Measurements from ENCODE around the gene CA5A. TPM values are rescaled to one million over a fixed set of nuclear protein-coding genes. Genes with fewer than 3 reads are reported as not detected.

CA5A gene
- total RNA-seq, 1 experiment from 2014 or later, result not detected

DNA sequence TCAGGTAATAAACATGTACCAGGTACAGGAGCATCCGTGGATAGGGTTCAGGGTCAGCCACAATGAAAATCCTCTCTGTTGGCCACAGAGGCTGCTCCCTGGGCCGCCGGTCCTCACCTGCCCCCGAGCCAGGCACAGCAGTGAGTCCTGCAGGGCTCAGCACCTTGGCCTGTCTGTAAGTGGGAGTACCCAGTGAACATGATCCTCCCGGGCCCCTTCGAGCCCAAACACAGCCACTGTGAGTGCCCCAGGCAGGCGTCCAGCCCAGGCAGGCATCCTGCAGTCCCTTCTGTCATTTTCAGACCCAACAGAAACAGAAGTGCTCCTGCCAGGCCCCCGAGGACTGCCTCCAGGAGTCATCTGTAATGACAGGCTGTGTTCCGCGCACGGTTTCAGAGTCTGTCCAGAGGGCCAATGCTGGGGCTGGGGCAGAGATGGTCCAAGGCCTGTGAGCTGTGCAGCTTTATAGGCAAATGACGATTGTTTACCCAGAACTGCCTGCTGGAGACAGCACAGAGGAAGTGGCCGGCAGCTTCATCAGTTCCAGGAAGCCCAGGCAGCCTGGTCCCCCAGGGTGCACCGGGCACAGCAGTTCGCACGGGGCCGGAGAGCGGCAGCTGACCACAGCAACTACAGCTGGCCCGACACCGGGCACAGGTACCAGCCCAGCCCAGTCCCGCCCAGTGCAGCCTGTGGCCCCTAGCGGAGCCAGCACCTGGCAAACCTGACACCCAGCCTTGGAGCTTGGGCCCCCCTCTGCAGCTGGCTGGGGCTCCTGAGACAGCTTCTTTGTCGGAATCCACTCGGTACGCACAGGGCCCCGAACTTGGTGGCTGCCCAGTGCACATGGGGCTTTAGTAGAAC lies 80.2 kb downstream of the CA5A start:
- H3K36me3 ChIP-seq, result peaks cover 71% of the 10 kb centered on the region
- H3K9me3 ChIP-seq, result no peaks in the 10 kb centered on the region
- H3K4me3 ChIP-seq, result no peak overlapping the region
- DNase-seq, result no peak
- H3K27me3 ChIP-seq, result no peaks in the 10 kb centered on the region

DNA sequence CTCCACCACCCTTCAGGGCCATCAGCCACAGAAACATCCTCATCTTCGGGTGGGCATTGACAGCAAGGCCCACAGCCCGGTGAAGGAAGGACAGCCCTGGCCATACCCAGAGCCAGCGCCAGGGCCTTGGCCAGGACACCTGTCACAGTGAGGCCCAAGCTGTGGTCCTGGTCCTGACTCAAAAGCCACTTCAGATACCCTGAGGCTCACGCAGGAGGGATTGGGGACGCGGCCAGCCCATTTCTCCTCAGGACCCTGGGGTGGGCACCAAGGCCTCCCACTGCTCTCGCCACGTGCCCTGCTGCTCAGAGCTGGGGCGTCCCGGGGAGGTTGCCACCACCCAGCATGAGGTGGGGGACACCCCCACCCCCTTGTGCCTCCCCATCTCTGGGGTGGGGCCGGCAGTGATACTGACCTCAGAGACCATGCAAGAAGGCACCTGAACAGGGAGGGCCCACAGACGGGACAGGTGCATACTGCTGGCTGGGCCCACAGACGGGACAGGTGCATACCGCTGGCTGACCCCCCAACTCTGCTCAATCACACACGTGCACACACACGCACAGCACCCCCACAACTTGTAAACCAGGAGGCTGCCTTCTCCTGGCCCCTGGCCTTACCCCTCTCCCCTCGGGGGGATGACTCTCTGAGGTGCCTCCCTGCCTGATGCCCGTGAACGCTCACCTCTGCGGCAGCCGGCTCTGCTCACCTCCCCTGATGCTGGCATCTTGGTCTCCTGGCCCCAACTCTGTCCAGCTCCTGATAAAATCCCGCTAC lies 81.2 kb downstream of the CA5A start:
- Histone ChIP-seq H3K9me3 (no peaks in the 10 kb centered on the region), H3K4me3 (no peak overlapping the region), H3K36me3 (peaks cover 73% of the 10 kb centered on the region), H3K27me3 (no peaks in the 10 kb centered on the region)
- DNase-seq, result peak; percentile 24

DNA sequence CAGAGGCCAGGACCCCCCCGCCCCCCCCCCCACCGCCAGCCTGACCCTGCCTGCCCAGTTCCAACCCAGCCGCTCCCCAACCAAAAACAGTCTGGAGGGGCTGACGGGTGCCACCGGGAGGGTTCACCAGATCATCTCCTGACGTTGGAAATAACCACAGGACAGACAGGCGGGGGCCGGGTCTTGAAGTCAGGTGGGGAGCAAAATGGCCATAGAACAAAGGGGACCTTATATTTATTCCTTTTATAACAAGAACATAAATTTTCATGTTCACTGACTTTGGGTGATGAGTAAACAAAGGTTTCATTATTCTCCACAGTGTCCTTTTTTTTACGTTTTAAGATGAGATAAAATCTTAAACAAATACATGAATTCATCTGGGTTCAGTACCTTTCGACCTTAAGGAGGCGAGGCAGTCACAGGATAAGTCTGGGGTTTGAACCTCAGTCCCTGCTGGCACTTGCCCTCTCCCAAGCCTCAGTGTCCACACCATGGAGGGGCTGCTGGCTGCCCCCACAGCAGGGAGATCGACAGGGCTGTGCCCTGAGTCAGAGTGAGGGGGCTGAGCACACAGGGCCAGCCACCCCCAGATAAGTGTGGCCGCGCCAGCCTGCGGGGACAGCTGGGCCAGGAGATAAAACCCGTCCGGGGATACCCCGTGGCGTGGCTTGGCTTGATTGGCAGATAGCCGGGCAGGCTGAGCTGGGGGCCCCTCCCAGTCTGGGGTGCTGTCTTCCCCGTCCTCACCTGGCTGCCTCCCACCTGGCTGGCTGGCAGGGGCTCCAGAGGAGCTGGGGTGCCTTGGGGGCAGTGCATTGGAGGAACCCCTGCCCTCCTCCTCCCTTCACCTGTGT lies 82.0 kb downstream of the CA5A start:
- Histone ChIP-seq H3K9me3 (no peaks in the 10 kb centered on the region), H3K36me3 (peaks cover 76% of the 10 kb centered on the region), H3K4me3 (no peak overlapping the region), H3K27me3 (no peaks in the 10 kb centered on the region)
- peak; percentile 28 for DNase-seq

DNA sequence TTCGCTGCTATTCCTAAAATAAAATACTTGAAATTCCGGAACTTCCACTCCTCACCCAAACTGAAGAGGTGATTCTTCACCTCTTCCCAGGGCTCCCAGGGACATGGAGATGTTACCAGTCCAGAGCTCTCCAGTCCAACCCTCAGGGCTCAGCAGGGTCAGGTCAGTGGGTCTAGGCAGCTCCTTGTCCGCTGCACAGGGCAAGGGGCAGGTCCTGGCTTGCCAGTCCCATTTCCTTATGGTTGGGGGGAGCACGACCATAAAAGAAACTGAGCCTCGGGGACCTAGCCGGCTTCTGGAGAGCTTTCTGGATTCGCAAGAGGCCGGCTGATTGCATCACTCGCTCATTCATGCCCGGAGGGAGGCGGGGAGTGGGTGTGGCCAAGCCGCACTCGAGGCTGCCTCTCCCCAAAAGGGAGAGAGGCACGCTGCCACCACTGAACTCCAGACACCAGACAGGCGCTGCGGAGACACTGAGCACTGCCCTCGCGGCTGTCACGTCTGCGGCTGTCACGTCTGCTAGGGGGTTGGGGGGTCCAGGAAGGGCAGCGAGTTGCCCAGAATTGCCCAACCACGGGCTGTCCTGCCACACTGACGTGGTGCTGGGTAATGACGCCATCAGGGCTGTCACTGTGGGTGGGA lies 82.8 kb downstream of the CA5A start:
- H3K36me3 ChIP-seq, result peaks cover 76% of the 10 kb centered on the region

DNA sequence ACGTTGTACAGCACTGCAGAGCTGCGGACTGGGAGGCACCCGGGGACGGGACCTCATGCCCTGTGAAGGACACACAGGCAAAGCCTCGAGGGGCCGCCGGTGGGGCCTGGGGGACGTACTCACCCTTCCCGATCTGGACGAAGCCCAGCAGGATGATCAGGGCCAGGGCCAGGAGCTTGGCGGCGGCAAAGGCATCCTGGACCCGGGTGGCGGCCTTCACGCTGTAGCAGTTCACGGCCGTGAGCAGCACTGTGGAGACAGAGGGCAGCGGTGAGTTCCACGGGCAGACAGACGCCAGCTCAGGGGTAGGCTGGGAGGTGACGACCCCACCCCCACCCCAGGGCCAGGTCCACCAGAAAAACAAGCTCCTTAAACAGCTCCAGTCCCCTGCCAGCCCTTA lies 84.7 kb downstream of the CA5A start:
- Histone ChIP-seq H3K27me3 (no peaks in the 10 kb centered on the region), H3K9me3 (no peaks in the 10 kb centered on the region), H3K4me3 (no peak overlapping the region), H3K36me3 (peaks cover 89% of the 10 kb centered on the region)
- peak; percentile 0 for DNase-seq

More for the DNA sequence above, 82.8 kb downstream of the CA5A start:
- Histone ChIP-seq H3K27me3 (no peaks in the 10 kb centered on the region), H3K9me3 (no peaks in the 10 kb centered on the region), H3K4me3 (no peak overlapping the region; the same call in 1 of the 2 replicates)
- peak; percentile 88 for DNase-seq

DNA sequence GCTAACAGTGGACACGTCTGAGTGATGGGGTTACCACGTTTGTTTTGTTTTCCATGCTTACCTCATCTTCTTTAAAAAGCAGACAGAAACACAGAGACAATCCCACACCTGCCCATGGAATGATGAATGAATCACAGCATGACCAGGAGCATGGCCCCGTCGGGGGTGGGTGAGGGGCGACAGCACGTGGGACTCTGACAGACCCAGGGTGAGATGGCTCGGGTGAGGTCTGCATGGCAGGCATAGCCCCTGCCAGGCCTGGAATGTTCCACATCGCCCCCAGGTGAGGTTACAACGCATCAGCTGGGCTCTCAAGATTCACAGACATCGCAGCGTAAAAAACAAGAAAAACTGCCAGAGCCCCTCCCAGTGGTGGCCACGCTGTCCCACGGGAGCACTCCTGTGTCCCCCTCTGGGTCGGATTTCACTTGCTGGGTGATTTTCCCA lies 85.2 kb downstream of the CA5A start:
- no peak for DNase-seq

DNA sequence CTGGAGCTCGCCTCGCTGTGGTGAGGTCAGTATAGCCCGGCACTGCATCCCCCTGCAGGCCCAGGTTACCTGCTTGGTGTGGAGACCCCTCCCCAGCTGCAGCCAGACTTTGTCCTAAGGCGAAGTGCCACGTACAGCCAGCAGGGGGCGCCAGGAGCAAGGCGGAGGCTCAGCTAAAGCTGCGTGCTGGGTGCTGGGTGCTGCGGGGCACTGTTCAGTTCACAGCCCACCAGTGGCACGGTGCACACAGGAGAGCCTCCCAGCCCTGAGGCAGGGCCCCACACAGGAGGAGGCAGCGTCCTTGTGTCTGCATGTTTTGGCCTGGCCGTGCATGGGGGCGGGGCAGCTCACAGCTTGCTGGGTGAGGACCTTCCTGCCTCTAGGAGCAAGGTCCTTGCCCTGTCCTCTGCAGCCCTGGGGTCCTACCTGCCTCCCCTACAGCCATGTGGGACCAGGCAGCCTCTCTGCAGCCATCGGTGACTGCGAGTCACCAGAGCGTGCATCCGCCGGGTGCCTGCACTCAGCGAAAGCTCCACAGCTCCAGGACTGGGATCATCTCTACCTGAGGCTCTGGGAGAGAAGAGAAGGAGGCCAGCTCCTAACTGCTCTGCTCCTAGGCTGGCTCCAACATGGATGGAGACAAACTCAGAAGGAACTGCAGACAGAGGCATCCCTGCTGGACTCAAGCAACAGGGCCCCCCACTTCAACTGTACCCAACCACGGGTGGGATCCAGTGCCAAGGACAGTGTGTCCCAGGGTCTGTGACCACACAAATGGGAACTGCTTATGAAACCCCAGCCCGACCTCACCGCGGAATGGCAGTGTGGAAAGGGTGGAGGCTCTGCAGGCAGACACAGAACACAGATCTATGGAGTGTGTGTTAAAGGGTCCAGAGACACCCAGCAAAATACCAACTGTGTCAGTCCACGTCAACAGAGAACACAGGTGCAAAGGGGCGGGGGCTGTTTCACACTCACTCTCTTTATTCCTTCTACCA lies 86.0 kb downstream of the CA5A start:
- DNase-seq, result no peak
- Histone ChIP-seq H3K4me3 (no peak overlapping the region), H3K36me3 (peaks cover 87% of the 10 kb centered on the region), H3K9me3 (no peaks in the 10 kb centered on the region), H3K27me3 (no peaks in the 10 kb centered on the region)

More for the DNA sequence above, 85.2 kb downstream of the CA5A start:
- Histone ChIP-seq H3K36me3 (peaks cover 89% of the 10 kb centered on the region), H3K9me3 (no peaks in the 10 kb centered on the region), H3K4me3 (no peak overlapping the region), H3K27me3 (no peaks in the 10 kb centered on the region)

DNA sequence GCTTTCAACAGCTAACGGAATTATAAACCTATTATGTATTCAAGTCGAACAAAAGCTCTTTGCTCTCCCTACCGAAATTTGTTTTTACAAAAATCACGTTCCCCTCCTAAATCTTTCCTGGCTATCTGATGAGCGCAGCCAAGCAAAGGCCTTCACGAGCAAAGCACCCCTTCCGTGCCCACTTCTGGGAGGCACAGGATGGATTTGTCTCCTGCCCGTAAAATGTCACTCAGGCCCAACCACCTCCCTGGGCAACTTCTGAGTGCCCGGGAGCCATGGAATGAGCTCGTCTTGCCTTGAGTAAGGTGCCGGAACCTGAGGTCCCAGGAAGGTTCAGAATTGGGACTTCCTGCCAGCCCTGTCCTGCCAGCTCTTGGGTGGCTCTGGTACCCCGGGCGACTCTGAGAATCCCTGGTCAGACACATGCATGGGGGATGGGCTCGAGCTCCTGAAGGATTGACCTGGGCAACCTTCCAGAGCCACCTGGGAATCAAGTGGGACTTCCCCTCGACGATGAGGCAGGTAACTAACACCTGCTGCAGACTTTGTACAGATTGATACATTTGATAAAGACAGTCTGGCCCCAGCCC lies 86.8 kb downstream of the CA5A start:
- H3K4me3 ChIP-seq, result no peak overlapping the region
- H3K27me3 ChIP-seq, result no peaks in the 10 kb centered on the region
- no peaks in the 10 kb centered on the region for H3K9me3 ChIP-seq
- peaks cover 85% of the 10 kb centered on the region for H3K36me3 ChIP-seq
- DNase-seq, result no peak

DNA sequence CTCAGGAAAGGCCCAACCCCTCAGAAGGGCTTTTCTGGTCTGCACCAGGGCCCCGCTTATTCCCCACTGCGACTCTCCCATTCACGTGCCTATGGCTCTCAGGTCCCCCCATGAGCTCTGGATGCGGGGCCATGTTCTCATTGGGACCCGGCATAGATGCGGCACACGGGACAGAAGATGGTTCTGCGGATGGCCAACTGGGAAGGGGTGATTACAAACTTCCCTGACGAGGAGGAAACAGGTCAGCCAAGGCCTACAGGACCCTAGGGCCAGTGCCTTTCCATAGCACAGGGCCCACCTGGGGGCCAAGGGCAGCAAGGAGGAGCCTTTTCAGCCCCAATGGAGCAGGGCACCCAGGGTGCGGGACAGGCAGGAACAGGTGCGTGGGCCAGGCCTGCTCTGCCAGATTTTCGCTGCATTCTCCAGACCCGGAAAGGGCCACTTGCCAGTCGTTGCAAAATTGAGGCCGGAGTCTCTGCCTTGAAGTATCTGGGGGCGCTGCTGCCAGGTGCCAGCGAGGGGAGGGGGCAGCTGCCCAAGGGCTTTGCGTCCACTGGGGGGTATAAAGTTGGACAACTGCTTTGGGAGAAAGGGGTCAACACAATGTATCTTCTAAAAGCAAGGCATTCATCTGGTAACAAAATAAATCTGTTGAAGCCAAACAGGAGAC lies 87.5 kb downstream of the CA5A start:
- H3K36me3 ChIP-seq, result peaks cover 87% of the 10 kb centered on the region
- H3K4me3 ChIP-seq, result no peak overlapping the region
- no peak for DNase-seq
- no peaks in the 10 kb centered on the region for H3K9me3 ChIP-seq
- H3K27me3 ChIP-seq, result no peaks in the 10 kb centered on the region

DNA sequence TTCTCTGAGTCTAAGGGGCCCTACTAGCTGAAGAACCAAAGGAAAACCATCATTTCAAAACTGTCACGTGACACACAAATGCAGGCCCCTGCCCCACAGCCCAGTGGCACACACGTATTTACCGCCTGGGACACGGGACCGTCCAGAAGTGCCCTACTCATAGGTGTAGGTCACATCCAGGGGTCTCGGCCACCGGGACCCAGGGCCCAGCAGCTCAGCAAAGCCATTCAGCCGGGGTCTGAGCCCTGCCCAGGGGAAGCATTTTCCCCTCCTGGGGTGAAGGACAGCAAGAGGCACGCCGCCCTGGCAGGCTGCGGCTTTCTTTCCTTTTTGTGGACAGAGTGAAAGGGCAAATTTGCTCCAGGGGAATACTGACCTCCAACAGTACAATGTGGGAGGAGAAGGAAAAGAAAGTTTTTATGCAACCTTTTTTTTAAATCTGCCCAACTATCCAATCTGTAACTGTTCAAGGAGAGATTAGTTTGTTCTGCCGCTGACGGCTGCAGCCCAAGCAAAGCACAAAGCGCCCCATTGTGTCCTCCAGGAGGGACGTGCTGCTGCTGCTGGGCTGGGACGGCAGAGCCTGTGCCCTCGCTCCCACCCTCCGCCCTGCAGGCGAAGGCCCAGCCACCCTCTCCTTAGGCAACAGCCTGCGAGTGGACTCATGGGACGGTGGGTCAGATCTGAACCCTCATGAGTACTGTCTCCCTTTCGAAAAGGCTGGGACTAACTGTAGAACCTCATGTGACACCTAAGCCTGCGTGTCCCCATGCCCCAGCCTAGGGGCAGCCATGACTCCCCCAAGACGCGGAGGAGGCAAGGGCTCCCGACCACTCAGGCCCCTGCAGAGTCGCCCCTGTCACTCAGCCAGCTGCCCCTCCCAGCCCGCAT lies 88.3 kb downstream of the CA5A start:
- H3K9me3 ChIP-seq, result no peaks in the 10 kb centered on the region
- peaks cover 85% of the 10 kb centered on the region for H3K36me3 ChIP-seq
- no peak for DNase-seq
- no peak overlapping the region for H3K4me3 ChIP-seq
- no peaks in the 10 kb centered on the region for H3K27me3 ChIP-seq

DNA sequence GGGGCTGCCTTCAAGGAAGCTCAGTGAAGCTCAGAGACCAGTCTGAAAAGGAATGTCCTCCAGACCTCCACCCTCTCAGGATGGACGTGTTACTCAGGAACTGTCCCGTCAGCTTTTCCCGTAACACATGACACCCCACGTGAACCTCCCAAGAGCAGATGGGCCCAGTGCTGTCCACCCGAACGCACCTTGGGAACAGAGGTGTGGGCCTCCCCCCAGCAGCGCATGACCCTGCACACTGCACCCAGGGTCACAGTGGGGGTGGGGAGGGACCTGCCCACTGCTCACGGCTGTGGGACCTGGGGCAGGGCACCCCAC lies 88.9 kb downstream of the CA5A start:
- H3K36me3 ChIP-seq, result peaks cover 83% of the 10 kb centered on the region

DNA sequence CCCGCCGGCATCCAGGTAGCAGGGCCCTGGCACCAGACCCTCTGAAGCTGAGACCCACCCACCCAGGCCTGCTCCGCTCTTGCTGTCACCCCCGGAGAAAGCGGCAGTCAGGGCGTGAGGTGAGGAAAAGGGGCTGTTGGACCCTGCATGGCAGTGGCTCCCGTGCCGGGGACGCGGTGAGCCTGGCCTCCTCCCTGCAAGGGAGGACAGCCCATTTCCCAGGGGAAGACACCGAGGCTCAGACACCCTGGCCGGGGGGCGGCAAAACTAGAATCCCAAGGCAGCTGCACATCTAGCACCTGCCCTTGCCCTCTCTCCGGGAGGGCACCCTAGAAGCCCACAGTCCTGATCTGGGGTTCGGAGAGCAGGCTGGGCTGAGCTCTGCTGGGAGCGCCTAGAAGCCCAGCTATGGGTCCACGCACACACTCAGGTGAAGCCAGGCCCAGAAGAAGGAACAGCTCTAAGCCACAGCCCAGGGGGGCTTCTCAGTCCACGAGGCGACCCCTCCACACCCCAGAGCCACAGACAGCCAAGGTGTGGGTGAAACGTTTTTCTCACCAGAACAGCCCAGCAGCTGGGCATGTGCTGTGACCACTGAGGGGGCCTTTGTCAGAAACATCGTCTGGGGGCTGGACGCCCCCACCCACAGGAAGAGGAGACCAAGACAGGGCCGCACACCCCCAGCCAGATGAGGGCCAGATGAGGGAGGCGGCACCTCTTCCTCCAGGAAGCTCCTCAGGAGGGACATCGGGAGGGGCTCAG lies 89.4 kb downstream of the CA5A start:
- Histone ChIP-seq H3K27me3 (no peaks in the 10 kb centered on the region), H3K9me3 (no peaks in the 10 kb centered on the region), H3K36me3 (peaks cover 83% of the 10 kb centered on the region), H3K4me3 (no peak overlapping the region)
- DNase-seq, result no peak

More for the DNA sequence above, 88.9 kb downstream of the CA5A start:
- no peak for DNase-seq
- no peaks in the 10 kb centered on the region for H3K27me3 ChIP-seq
- H3K9me3 ChIP-seq, result no peaks in the 10 kb centered on the region
- H3K4me3 ChIP-seq, result no peak overlapping the region
